Endothelial cell of umbilical vein (primary cell): ENCODE measurements around the gene E2F4. TPM values are rescaled to one million over a fixed set of nuclear protein-coding genes. Genes with fewer than 3 reads are reported as not detected.

Experiments
- BruUV-seq: library from RNA; stranded (reverse); fragments of 400-500 nt; replicated peaks from 2 replicates; lab custom pipeline; 2021; lab: Mats Ljungman, UMichigan
- CTCF ChIA-PET: fragments of 300-600, 350-600 bp; sonication (Branson Sonifier 250); formaldehyde crosslinking; loops from one replicate; lab custom pipeline; 2021; ENCODE audit warnings: antibody characterized with exemption, inconsistent platforms; lab: Charles Lee
- POLR2A ChIA-PET: fragments of 300-600, 350-600 bp; sonication (Branson Sonifier 250); formaldehyde crosslinking; loops from one replicate; lab custom pipeline; 2021; ENCODE audit warnings: antibody characterized with exemption, inconsistent platforms; lab: Charles Lee
- DNase-seq: peaks from one replicate; pipeline ENCODE4 v3.0.0-alpha.2; 2011; ENCODE audit warnings: low read depth, low spot score
- FAIRE-seq: peaks from 2 replicates; lab custom pipeline; 2011; peaks lifted over from hg19 to GRCh38; lab: Jason Lieb, UNC
- H2AFZ ChIP-seq: 2 replicates; pipeline ENCODE4 v1.6.0; 2012; ENCODE audit warnings: low read depth, low read length, control low read depth, inconsistent platforms
- H3K27ac ChIP-seq: 2 replicates; pipeline ENCODE4 v1.5.1; 2011; ENCODE audit warnings: low read depth, mild to moderate bottlenecking, control low read depth, low read length, moderate library complexity; ENCODE audit not compliant: insufficient read depth
- H3K27me3 ChIP-seq, 2 experiments: 2 replicates each; pipeline versions ENCODE4 v1.6.0 to v1.6.1; 2011; ENCODE audit warnings: low read length in 2 of 2, mixed read lengths in 1 of 2; ENCODE audit not compliant: control insufficient read depth in 2 of 2, insufficient read depth in 2 of 2
- H3K36me3 ChIP-seq, 2 experiments: 2 replicates in 1 of 2; 3 replicates in 1 of 2; pipeline ENCODE4 v1.5.1; 2011; ENCODE audit warnings: low read length in 2 of 2, mild to moderate bottlenecking in 1 of 2, moderate library complexity in 1 of 2; ENCODE audit not compliant: control insufficient read depth in 2 of 2, insufficient read depth in 2 of 2; ENCODE audit errors: extremely low read depth in 1 of 2
- H3K4me1 ChIP-seq: 3 replicates; pipeline ENCODE4 v1.5.1; 2011; ENCODE audit warnings: mild to moderate bottlenecking, low read length; ENCODE audit not compliant: control insufficient read depth, insufficient read depth; ENCODE audit errors: extremely low read depth
- H3K4me2 ChIP-seq: 2 replicates; pipeline ENCODE4 v1.6.1; 2011; ENCODE audit warnings: low read length, control low read depth, mixed read lengths; ENCODE audit not compliant: insufficient read depth
- H3K4me3 ChIP-seq, 3 experiments: fragments of 200-600 bp in 1 of 3; sonication (generic), shearing (Covaris generic) in 1 of 3; replicated peaks in 1 of 3; 2 replicates each; pipeline ENCODE4 v1.5.1; 2011 to 2016; ENCODE audit warnings: control low read depth in 3 of 3, low read length in 3 of 3, mild to moderate bottlenecking in 2 of 3, inconsistent platforms in 1 of 3, low read depth in 1 of 3, moderate library complexity in 1 of 3; ENCODE audit not compliant: insufficient read depth in 1 of 3
- H3K79me2 ChIP-seq: 2 replicates; pipeline ENCODE4 v1.6.0; 2012; ENCODE audit warnings: low read length, inconsistent platforms; ENCODE audit not compliant: control insufficient read depth, insufficient read depth
- H3K9ac ChIP-seq: replicated peaks from 2 replicates; pipeline ENCODE3; 2011; ENCODE audit warnings: low read length, control low read depth; ENCODE audit not compliant: insufficient read depth; ENCODE audit errors: extremely low read depth
- H3K9me1 ChIP-seq: replicated peaks from 3 replicates; pipeline ENCODE4 v1.6.0; 2011; ENCODE audit warnings: mild to moderate bottlenecking, low read length; ENCODE audit not compliant: control insufficient read depth, insufficient read depth; ENCODE audit errors: extremely low read depth
- H3K9me3 ChIP-seq: replicated peaks from 2 replicates; pipeline ENCODE4 v1.5.1; 2012; ENCODE audit warnings: low read length, inconsistent platforms; ENCODE audit not compliant: control insufficient read depth, insufficient read depth
- H4K20me1 ChIP-seq: replicated peaks from 2 replicates; pipeline ENCODE3; 2011; ENCODE audit warnings: mild to moderate bottlenecking, low read length; ENCODE audit not compliant: control insufficient read depth, insufficient read depth; ENCODE audit errors: extremely low read depth
- CTCF ChIP-seq, 2 donors: IDR thresholded peaks; 1 replicate in 1 of 2; 2 replicates in 1 of 2; pipeline ENCODE4 v1.5.1; 2011; ENCODE audit warnings: low read length in 2 of 2, mild to moderate bottlenecking in 2 of 2, moderate library complexity in 2 of 2, control low read depth in 1 of 2, inconsistent platforms in 1 of 2, low read depth in 1 of 2; ENCODE audit not compliant: insufficient read depth in 1 of 2; ENCODE audit errors: extremely low read depth in 1 of 2
- EZH2 ChIP-seq: IDR thresholded peaks from 2 replicates; pipeline ENCODE4 v1.6.1; 2012; ENCODE audit warnings: borderline replicate concordance, low read depth, mild to moderate bottlenecking, moderate library complexity, low read length, inconsistent platforms; ENCODE audit not compliant: severe bottlenecking
- FOS ChIP-seq: IDR thresholded peaks from 2 replicates; pipeline ENCODE4 v1.6.1; 2011; ENCODE audit warnings: mild to moderate bottlenecking, low read length, moderate library complexity, borderline replicate concordance; ENCODE audit not compliant: insufficient read depth
- GATA2 ChIP-seq: IDR thresholded peaks from 2 replicates; pipeline ENCODE4 v1.7.0; 2011; ENCODE audit warnings: low read depth, mild to moderate bottlenecking, moderate library complexity, mixed read lengths, low read length; ENCODE audit not compliant: insufficient read length, insufficient read depth
- JUN ChIP-seq: IDR thresholded peaks from 2 replicates; pipeline ENCODE4 v1.6.1; 2011; ENCODE audit warnings: borderline replicate concordance, low read depth; ENCODE audit not compliant: insufficient read length, insufficient read depth
- MAX ChIP-seq: IDR thresholded peaks from 2 replicates; pipeline ENCODE4 v1.6.1; 2011; ENCODE audit not compliant: insufficient read depth, insufficient read length
- MYC ChIP-seq: IDR thresholded peaks from one replicate; pipeline ENCODE4 v1.6.1; 2011; ENCODE audit warnings: mild to moderate bottlenecking, low read depth, low read length
- POLR2A ChIP-seq: IDR thresholded peaks from 2 replicates; pipeline ENCODE4 v1.6.1; 2012; ENCODE audit warnings: low read depth, mild to moderate bottlenecking, control low read depth, low read length
- POLR2AphosphoS5 ChIP-seq: IDR thresholded peaks from 2 replicates; pipeline ENCODE4 v1.6.1; 2012; ENCODE audit warnings: low read depth, mild to moderate bottlenecking, control low read depth, low read length, moderate library complexity; ENCODE audit not compliant: insufficient read depth
- dilution Hi-C: fragments of 300-500 bp; cut with MboI; formaldehyde crosslinking; loops from one replicate; pipeline ENCODE4 v1.15.0; 2019; ENCODE audit warnings: low sequenced_read_pairs; ENCODE audit not compliant: extremely low pct_ligation_motif_present
- intact Hi-C: fragments of 100-400 bp; cut with micrococcal nuclease; formaldehyde crosslinking; loops from one replicate; pipeline ENCODE4 v1.10.0; 2022
- polyA plus RNA-seq, 4 experiments: library from polyadenylated mRNA; depleted of rRNA in 3 of 4; stranded (reverse) in 3 of 4; unstranded in 1 of 4; fragments of >200 nt; gene quantifications; 2 replicates each; pipeline versions ENCODE4 v1.2.1 to v1.2.3, GENCODE V29; 2011 to 2012; ENCODE audit warnings: missing spikeins in 1 of 4
- total RNA-seq: library from RNA; stranded (reverse); gene quantifications from 2 replicates; pipeline ENCODE4 v1.2.3, GENCODE V29; 2021

The E2F4 gene
- total and polyA plus RNA-seq, 2 donors (not counting 3 experiments of a cell fraction or from before 2014, with no cell fraction given), result 112 to 168 TPM

- H2AFZ ChIP-seq, result no peak overlapping the region
- dilution Hi-C loops, result no loop called here
- FAIRE-seq, result peak; percentile 42
These were observed 13.9 kb upstream of the E2F4 start for GRCh38 chr16:67177743-67178699.

More at GRCh38 chr16:67177743-67178699, 13.9 kb upstream of the E2F4 start:
- Histone ChIP-seq H3K9me3 (no peaks in the 10 kb centered on the region), H3K9ac (no peak overlapping the region), H4K20me1 (no peaks in the 10 kb centered on the region), H3K4me1 (peaks cover 35% of the 10 kb centered on the region), H3K27me3 (no peaks in the 10 kb centered on the region), H3K36me3 (no peaks in the 10 kb centered on the region), H3K9me1 (no peaks in the 10 kb centered on the region), H3K4me3 (peak overlapping the region in 1 of 3 experiments; percentile 21), H3K79me2 (peaks cover 10% of the 10 kb centered on the region), H3K27ac (no peak overlapping the region), H3K4me2 (no peak overlapping the region)
- no TSS peak for BruUV-seq
- intact Hi-C loops, result no loop called here
- POLR2A ChIA-PET, result interaction anchor here (0.7 kb wide), 2 partner anchors 26 to 50 kb away, joined by 5 to 9 read pairs; no protein-coding TSS in a partner anchor
- peak; percentile 42 for DNase-seq
- CTCF ChIA-PET, result interaction anchor here (1.0 to 1.9 kb wide), 6 partner anchors 7 to 220 kb away, joined by 3 to 9 read pairs (median 4); partner anchors contain the start of gene NOL3
- TF ChIP-seq EZH2, result no peak
- TF ChIP-seq POLR2A, result no peak
- TF ChIP-seq MAX, result no peak
- peak in 1 of 2 donors; percentile 18 for TF ChIP-seq CTCF (IDR thresholded peaks at IDR 0.05; ENCODE audit: extremely low read depth in 1 of 2, insufficient read depth in 1 of 2, low read depth in 1 of 2, low read length in 2 of 2)
- no peak for TF ChIP-seq MYC
- TF ChIP-seq FOS, result no peak
- TF ChIP-seq JUN, result no peak
- no peak for TF ChIP-seq GATA2
- peak; percentile 43 for TF ChIP-seq POLR2AphosphoS5
